H54 (cell line): ENCODE measurements around the gene CAT.

Experiments used
- DNase-seq: peaks from one replicate; pipeline ENCODE4 v3.0.0; 2011; ENCODE audit warnings: low spot score, mixed read lengths; ENCODE audit not compliant: insufficient read length
- FAIRE-seq: peaks from 3 replicates; lab custom pipeline; 2011; peaks lifted over from hg19 to GRCh38; lab: Jason Lieb, UNC
- POLR2A ChIP-seq: IDR thresholded peaks from 2 replicates; pipeline ENCODE4 v1.6.1; 2011; ENCODE audit warnings: low read depth, mild to moderate bottlenecking, low read length

The CAT gene

GRCh38 chr11:34437224-34438125, 1.3 kb upstream of the CAT start:
- no peak for TF ChIP-seq POLR2A
- no peak for FAIRE-seq
- no peak for DNase-seq

GRCh38 chr11:34439610-34440198, 970 bp downstream of the CAT start:
- TF ChIP-seq POLR2A = no peak
- no peak for FAIRE-seq

GRCh38 chr11:34441814-34442213, 3.1 kb downstream of the CAT start:
- FAIRE-seq (no peak), DNase-seq (no peak)
- TF ChIP-seq POLR2A = no peak

More at GRCh38 chr11:34439610-34440198, 970 bp downstream of the CAT start:
- DNase-seq = no peak

GRCh38 chr11:34443136-34443535, 4.4 kb downstream of the CAT start:
- no peak for TF ChIP-seq POLR2A
- FAIRE-seq (no peak), DNase-seq (no peak)

- TF ChIP-seq POLR2A = no peak
- DNase-seq = no peak
- no peak for FAIRE-seq
Measured at GRCh38 chr11:34444428-34444827, 5.7 kb downstream of the CAT start.

- no peak for TF ChIP-seq POLR2A
- FAIRE-seq (no peak), DNase-seq (no peak)
Measured at GRCh38 chr11:34445956-34446355, 7.2 kb downstream of the CAT start.

GRCh38 chr11:34446386-34446785, 7.7 kb downstream of the CAT start:
- FAIRE-seq (no peak), DNase-seq (no peak)

GRCh38 chr11:34447044-34447443, 8.3 kb downstream of the CAT start:
- FAIRE-seq (no peak), DNase-seq (no peak)
- TF ChIP-seq POLR2A = no peak

More at GRCh38 chr11:34446386-34446785, 7.7 kb downstream of the CAT start:
- no peak for TF ChIP-seq POLR2A

- no peak for TF ChIP-seq POLR2A
- DNase-seq = no peak
- FAIRE-seq = no peak
Measured at GRCh38 chr11:34448223-34448994, 9.7 kb downstream of the CAT start.

GRCh38 chr11:34449013-34449412, 10.3 kb downstream of the CAT start:
- no peak for FAIRE-seq
- no peak for DNase-seq
- TF ChIP-seq POLR2A = no peak

- no peak for TF ChIP-seq POLR2A
- DNase-seq (no peak), FAIRE-seq (no peak)
Measured at GRCh38 chr11:34451053-34451452, 12.3 kb downstream of the CAT start.

- TF ChIP-seq POLR2A = no peak
- DNase-seq (no peak), FAIRE-seq (no peak)
Measured at GRCh38 chr11:34454308-34455032, 15.7 kb downstream of the CAT start.

- DNase-seq (no peak), FAIRE-seq (no peak)
- TF ChIP-seq POLR2A = no peak
Measured at GRCh38 chr11:34457607-34458006, 18.9 kb downstream of the CAT start.

GRCh38 chr11:34458525-34458924, 19.8 kb downstream of the CAT start:
- FAIRE-seq (no peak), DNase-seq (no peak)
- no peak for TF ChIP-seq POLR2A
